Left forelimb (tissue), 1 donor: ENCODE data around the gene CTBP2.
"Not testable (repeated sequence)": the region's sequence is repeated elsewhere in the genome, so short reads cannot be mapped to it uniquely, and the experiment has no call there.

Experiments
- DNase-seq: peaks from one replicate; pipeline ENCODE4 v3.0.0-alpha.2; 2018; ENCODE audit warnings: low spot score

Gene CTBP2

GRCh38 chr10:125158601-125159485 is 1.5 kb downstream of the CTBP2 start:
- DNase-seq = peak; percentile 83

GRCh38 chr10:125158275-125158600 is 2.1 kb downstream of the CTBP2 start:
- DNase-seq = no peak

- no peak for DNase-seq
These were observed 2.9 kb downstream of the CTBP2 start for GRCh38 chr10:125157505-125157904.

- no peak for DNase-seq
These were observed 3.5 kb downstream of the CTBP2 start for GRCh38 chr10:125156739-125157480.

- DNase-seq = no peak
These were observed 4.2 kb downstream of the CTBP2 start for GRCh38 chr10:125156196-125156595.

- DNase-seq = no peak
These were observed 5.3 kb downstream of the CTBP2 start for GRCh38 chr10:125155101-125155500.

- DNase-seq = no peak
These were observed 5.8 kb downstream of the CTBP2 start for GRCh38 chr10:125154529-125154928.

- DNase-seq = no peak
These were observed 6.5 kb downstream of the CTBP2 start for GRCh38 chr10:125153703-125154490.

GRCh38 chr10:125152450-125153368 is 7.7 kb downstream of the CTBP2 start:
- no peak for DNase-seq

- DNase-seq = no peak
These were observed 8.6 kb downstream of the CTBP2 start for GRCh38 chr10:125151553-125152449.

GRCh38 chr10:125151170-125151552 is 9.2 kb downstream of the CTBP2 start:
- no peak for DNase-seq

GRCh38 chr10:125150376-125151083 is 9.8 kb downstream of the CTBP2 start:
- not testable (repeated sequence) for DNase-seq

GRCh38 chr10:125149680-125150047 is 10.7 kb downstream of the CTBP2 start:
- no peak for DNase-seq

GRCh38 chr10:125149036-125149679 is 11.2 kb downstream of the CTBP2 start:
- DNase-seq = no peak

- DNase-seq = no peak
These were observed 11.8 kb downstream of the CTBP2 start for GRCh38 chr10:125148528-125148927.

- no peak for DNase-seq
These were observed 12.4 kb downstream of the CTBP2 start for GRCh38 chr10:125147971-125148439.

- DNase-seq = no peak
These were observed 13.4 kb downstream of the CTBP2 start for GRCh38 chr10:125146791-125147579.

GRCh38 chr10:125145636-125146035 is 14.7 kb downstream of the CTBP2 start:
- no peak for DNase-seq
